Panc1 (cell line): Measurements from ENCODE around the gene CETP. TPM values are rescaled to one million over a fixed set of nuclear protein-coding genes. Genes with fewer than 3 reads are reported as not detected.

ENCODE experiments used
- ATAC-seq: fragments of 200-7000 bp; cut with Tn5 transposase; 2 replicates; pipeline ENCODE4 v1.9.1; 2020; ENCODE audit warnings: mild to moderate bottlenecking, moderate library complexity
- BruUV-seq: library from RNA; stranded (reverse); fragments of 400-500 nt; replicated peaks from 2 replicates; lab custom pipeline; 2021; lab: Mats Ljungman, UMichigan
- CTCF ChIA-PET: fragments of 300-600 bp; sonication (Branson Sonifier 250); formaldehyde crosslinking; loops from one replicate; lab custom pipeline; 2022; ENCODE audit warnings: antibody characterized with exemption; lab: Charles Lee
- POLR2A ChIA-PET: fragments of 300-600 bp; sonication (Branson Sonifier 250); formaldehyde crosslinking; loops from one replicate; lab custom pipeline; 2022; ENCODE audit warnings: antibody characterized with exemption; lab: Charles Lee
- DNase-seq: peaks from one replicate; pipeline ENCODE4 v3.0.0-alpha.2; 2010; ENCODE audit warnings: low read depth, low spot score
- H3K27ac ChIP-seq: 2 replicates; pipeline ENCODE4 v1.5.1; 2011; ENCODE audit warnings: mild to moderate bottlenecking, low read length, inconsistent platforms
- H3K27me3 ChIP-seq: fragments of 200-500 bp; sonication (Bioruptor generic); 2 replicates; pipeline ENCODE4 v1.6.0; 2014; ENCODE audit warnings: low read length, inconsistent platforms; ENCODE audit not compliant: control insufficient read depth, insufficient read depth
- H3K36me3 ChIP-seq: fragments of 200-500 bp; sonication (Bioruptor generic); 2 replicates; pipeline ENCODE4 v1.5.1; 2014; ENCODE audit warnings: inconsistent platforms, mild to moderate bottlenecking, low read length, moderate library complexity; ENCODE audit not compliant: control insufficient read depth, insufficient read depth
- H3K4me1 ChIP-seq: 2 replicates; pipeline ENCODE4 v1.5.1; 2011; ENCODE audit warnings: inconsistent platforms, mild to moderate bottlenecking, low read length, moderate library complexity; ENCODE audit not compliant: control insufficient read depth, insufficient read depth
- H3K4me3 ChIP-seq, 2 experiments: 2 replicates each; pipeline ENCODE4 v1.5.1; 2011 to 2012; ENCODE audit warnings: low read depth in 2 of 2, low read length in 2 of 2, mild to moderate bottlenecking in 2 of 2, inconsistent platforms in 1 of 2, moderate library complexity in 1 of 2
- H3K9me3 ChIP-seq: fragments of 200-500 bp; sonication (Bioruptor generic); 2 replicates; pipeline ENCODE4 v1.5.1; 2014; ENCODE audit warnings: low read depth, mild to moderate bottlenecking, inconsistent platforms, low read length, moderate library complexity; ENCODE audit not compliant: control insufficient read depth, insufficient read depth
- POLR2AphosphoS5 ChIP-seq: IDR thresholded peaks from 2 replicates; pipeline ENCODE4 v1.6.1; 2012; ENCODE audit warnings: mild to moderate bottlenecking, low read depth, low read length, moderate library complexity
- SIN3A ChIP-seq: IDR thresholded peaks from 2 replicates; pipeline ENCODE4 v1.6.1; 2012; ENCODE audit warnings: low read depth, mild to moderate bottlenecking, low read length, moderate library complexity, borderline replicate concordance; ENCODE audit not compliant: insufficient read depth
- TCF7L2 ChIP-seq: IDR thresholded peaks from 2 replicates; pipeline ENCODE4 v1.6.1; 2011; ENCODE audit warnings: mild to moderate bottlenecking, low read depth, low read length, inconsistent platforms
- in situ Hi-C: cut with HindIII; loops from 2 replicates; pipeline ENCODE4 v1.10.0; 2016; ENCODE audit warnings: low sequenced_read_pairs, low pct_unique_long_range_greater_than_20kb
- intact Hi-C: fragments of 100-400 bp; cut with micrococcal nuclease; formaldehyde crosslinking; loops from one replicate; pipeline ENCODE4 v1.10.0; 2022; ENCODE audit not compliant: unreplicated experiment
- total RNA-seq: library from RNA; stranded (reverse); gene quantifications from one replicate; pipeline ENCODE4 v1.2.1, GENCODE V29; 2021; ENCODE audit not compliant: unreplicated experiment
- TF ChIP-seq, protein P1 (sequence below): fragments of 450-650 bp; IDR thresholded peaks from 2 replicates; pipeline ENCODE4 v1.5.1; 2017; ENCODE audit warnings: mild to moderate bottlenecking
- TF ChIP-seq, protein P2 (sequence below), 2 experiments: IDR thresholded peaks; 2 replicates each; pipeline ENCODE4 v1.6.1; 2011 to 2012; ENCODE audit warnings: low read depth in 2 of 2, control low read depth in 1 of 2, low read length in 1 of 2, mild to moderate bottlenecking in 1 of 2, moderate library complexity in 1 of 2; ENCODE audit not compliant: insufficient read depth in 1 of 2

CETP gene
- total RNA-seq, 1 experiment from 2014 or later = not detected

DNA sequence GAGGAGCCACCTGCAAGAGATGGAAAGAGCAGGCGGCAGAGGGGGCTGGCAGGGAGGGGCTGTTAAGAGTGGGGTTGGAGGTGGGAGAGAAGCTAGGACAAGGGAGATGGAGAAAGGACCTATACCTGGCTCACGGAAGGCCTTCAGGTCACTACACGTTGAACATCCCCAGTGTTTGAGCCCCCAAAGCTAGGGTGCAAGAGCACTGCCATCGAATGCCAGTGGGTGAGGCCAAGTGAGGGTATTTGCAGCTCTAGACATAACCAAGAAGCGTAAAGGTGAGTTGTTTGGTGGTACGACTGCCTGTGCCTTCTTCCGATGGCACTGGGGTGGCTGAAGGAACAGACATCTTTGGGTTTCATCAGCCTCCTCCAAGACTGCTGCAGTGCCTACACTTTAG lies 46.9 kb upstream of the CETP start:
- ChIA-PET CTCF (no interaction called here), POLR2A (no interaction called here)
- Histone ChIP-seq H3K27ac (no peak overlapping the region), H3K36me3 (no peaks in the 10 kb centered on the region), H3K4me1 (no peaks in the 10 kb centered on the region), H3K9me3 (no peaks in the 10 kb centered on the region), H3K4me3 (no peak overlapping the region), H3K27me3 (no peaks in the 10 kb centered on the region)
- DNase-seq (no peak), ATAC-seq (no peak)
- no TSS peak for BruUV-seq
- intact Hi-C loops (no loop called here), in situ Hi-C loops (no loop called here)
- TF ChIP-seq POLR2AphosphoS5 (no peak), SIN3A (no peak), TCF7L2 (no peak)
- TF ChIP-seq, protein P1, sequence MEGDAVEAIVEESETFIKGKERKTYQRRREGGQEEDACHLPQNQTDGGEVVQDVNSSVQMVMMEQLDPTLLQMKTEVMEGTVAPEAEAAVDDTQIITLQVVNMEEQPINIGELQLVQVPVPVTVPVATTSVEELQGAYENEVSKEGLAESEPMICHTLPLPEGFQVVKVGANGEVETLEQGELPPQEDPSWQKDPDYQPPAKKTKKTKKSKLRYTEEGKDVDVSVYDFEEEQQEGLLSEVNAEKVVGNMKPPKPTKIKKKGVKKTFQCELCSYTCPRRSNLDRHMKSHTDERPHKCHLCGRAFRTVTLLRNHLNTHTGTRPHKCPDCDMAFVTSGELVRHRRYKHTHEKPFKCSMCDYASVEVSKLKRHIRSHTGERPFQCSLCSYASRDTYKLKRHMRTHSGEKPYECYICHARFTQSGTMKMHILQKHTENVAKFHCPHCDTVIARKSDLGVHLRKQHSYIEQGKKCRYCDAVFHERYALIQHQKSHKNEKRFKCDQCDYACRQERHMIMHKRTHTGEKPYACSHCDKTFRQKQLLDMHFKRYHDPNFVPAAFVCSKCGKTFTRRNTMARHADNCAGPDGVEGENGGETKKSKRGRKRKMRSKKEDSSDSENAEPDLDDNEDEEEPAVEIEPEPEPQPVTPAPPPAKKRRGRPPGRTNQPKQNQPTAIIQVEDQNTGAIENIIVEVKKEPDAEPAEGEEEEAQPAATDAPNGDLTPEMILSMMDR = no peak
- TF ChIP-seq, protein P2, sequence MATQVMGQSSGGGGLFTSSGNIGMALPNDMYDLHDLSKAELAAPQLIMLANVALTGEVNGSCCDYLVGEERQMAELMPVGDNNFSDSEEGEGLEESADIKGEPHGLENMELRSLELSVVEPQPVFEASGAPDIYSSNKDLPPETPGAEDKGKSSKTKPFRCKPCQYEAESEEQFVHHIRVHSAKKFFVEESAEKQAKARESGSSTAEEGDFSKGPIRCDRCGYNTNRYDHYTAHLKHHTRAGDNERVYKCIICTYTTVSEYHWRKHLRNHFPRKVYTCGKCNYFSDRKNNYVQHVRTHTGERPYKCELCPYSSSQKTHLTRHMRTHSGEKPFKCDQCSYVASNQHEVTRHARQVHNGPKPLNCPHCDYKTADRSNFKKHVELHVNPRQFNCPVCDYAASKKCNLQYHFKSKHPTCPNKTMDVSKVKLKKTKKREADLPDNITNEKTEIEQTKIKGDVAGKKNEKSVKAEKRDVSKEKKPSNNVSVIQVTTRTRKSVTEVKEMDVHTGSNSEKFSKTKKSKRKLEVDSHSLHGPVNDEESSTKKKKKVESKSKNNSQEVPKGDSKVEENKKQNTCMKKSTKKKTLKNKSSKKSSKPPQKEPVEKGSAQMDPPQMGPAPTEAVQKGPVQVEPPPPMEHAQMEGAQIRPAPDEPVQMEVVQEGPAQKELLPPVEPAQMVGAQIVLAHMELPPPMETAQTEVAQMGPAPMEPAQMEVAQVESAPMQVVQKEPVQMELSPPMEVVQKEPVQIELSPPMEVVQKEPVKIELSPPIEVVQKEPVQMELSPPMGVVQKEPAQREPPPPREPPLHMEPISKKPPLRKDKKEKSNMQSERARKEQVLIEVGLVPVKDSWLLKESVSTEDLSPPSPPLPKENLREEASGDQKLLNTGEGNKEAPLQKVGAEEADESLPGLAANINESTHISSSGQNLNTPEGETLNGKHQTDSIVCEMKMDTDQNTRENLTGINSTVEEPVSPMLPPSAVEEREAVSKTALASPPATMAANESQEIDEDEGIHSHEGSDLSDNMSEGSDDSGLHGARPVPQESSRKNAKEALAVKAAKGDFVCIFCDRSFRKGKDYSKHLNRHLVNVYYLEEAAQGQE (IDR thresholded peaks at IDR 0.05; ENCODE audit: insufficient read depth in 1 of 2, low read depth in 2 of 2, low read length in 1 of 2) = no peak

DNA sequence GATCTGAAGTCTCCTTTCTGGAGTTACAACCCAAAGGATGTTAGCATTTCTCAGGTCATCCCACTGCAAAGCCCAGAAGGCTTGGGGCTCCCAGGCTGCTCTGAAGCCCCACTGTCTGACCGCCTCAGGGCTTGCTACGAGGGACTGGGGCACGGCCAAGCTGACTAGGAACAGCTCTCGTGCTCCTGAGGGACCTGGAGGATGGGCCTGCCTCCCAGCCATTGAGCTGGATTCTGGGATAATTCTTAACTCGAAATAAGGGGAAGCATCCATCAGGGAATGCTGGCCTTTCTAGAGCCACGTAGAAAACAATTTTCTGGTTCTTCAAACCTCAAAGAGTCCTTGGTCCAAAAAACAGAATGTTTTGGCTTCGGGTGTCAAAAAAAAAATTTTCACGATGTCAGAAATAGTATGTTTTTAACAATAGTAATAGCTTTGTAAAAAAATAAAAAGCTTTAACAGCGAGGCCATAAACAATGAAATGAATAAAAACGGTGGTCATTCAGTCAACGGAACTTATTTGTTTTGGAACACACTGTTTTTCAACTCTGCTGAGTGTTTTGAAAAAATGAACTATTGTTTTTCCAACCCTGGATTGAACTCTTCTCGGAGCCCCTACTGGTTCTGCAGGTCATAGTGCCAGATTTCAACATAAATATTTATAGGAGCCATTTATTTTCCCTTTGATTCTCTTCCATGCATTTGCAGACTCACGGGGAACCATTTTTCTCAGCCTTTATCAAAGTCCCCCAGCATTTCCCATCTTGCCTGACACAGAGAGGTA lies 46.2 kb upstream of the CETP start:
- in situ Hi-C loops = no loop called here
- ChIA-PET CTCF (no interaction called here), POLR2A (interaction anchor here (0.7 kb wide), 1 partner anchor 13 kb away, joined by 3 read pairs; no protein-coding TSS in a partner anchor)

More for the DNA sequence above, 46.2 kb upstream of the CETP start:
- Histone ChIP-seq H3K27ac (no peak overlapping the region), H3K27me3 (no peaks in the 10 kb centered on the region), H3K9me3 (no peaks in the 10 kb centered on the region), H3K4me1 (no peaks in the 10 kb centered on the region), H3K4me3 (no peak overlapping the region), H3K36me3 (no peaks in the 10 kb centered on the region)
- no peak for DNase-seq
- intact Hi-C loops = no loop called here
- TF ChIP-seq, protein P1 = no peak
- TF ChIP-seq POLR2AphosphoS5 = no peak
- TF ChIP-seq, protein P2 (IDR thresholded peaks at IDR 0.05; ENCODE audit: insufficient read depth in 1 of 2, low read depth in 2 of 2, low read length in 1 of 2) = no peak
- no peak for TF ChIP-seq TCF7L2
- TF ChIP-seq SIN3A = no peak
- no peak for ATAC-seq
- no TSS peak for BruUV-seq
